Hepatocyte (in vitro differentiated cells): ENCODE results near the gene UCP3.

ENCODE experiments used
- CTCF ChIP-seq: fragments of 200-600 bp; sonication (generic); IDR thresholded peaks from 2 replicates; pipeline ENCODE4 v1.5.1; 2016; ENCODE audit warnings: antibody characterized with exemption, mild to moderate bottlenecking; ENCODE audit not compliant: poor library complexity
- EZH2 ChIP-seq: fragments of 200-600 bp; sonication (generic); IDR thresholded peaks from 2 replicates; pipeline ENCODE4 v1.6.1; 2016; ENCODE audit warnings: antibody characterized with exemption, mild to moderate bottlenecking, borderline replicate concordance

- no peak for TF ChIP-seq CTCF
- TF ChIP-seq EZH2, result no peak
These were observed 51.1 kb downstream of the UCP3 start for GRCh38 chr11:73957654-73958361.
